ENCODE results near the gene NACC1. TPM values are rescaled to one million over a fixed set of nuclear protein-coding genes. Genes with fewer than 3 reads are reported as not detected.
"Not testable (repeated sequence)": the region's sequence is repeated elsewhere in the genome, so short reads cannot be mapped to it uniquely, and the experiment has no call there.

The NACC1 gene
- total and polyA plus RNA-seq, 2 experiments from 2014 or later, result 11.1 to 35.0 TPM

- H3K4me3 ChIP-seq; H3K79me2 ChIP-seq; H3K36me3 ChIP-seq (replicated peaks; ENCODE audit: insufficient read depth, low read depth); H3K4me2 ChIP-seq; H3K27ac ChIP-seq; DNase-seq (ENCODE audit: low spot score); H3K9me3 ChIP-seq (ENCODE audit: low read depth); H3K27me3 ChIP-seq; H3K4me1 ChIP-seq (ENCODE audit: insufficient read depth); H4K20me1 ChIP-seq (ENCODE audit: insufficient read depth, poor library complexity, severe bottlenecking); H3K9me2 ChIP-seq (replicated peaks; ENCODE audit: insufficient read depth); H2AFZ ChIP-seq: not testable (repeated sequence)
- 99% methylated on average over 11 of the region's 38 CpGs for WGBS (ENCODE audit: low lambda C conversion rate, missing lambda C conversion rate)
Observed at GRCh38 chr19:13186688-13187087, 68.6 kb downstream of the NACC1 start.

- 100% methylated on average over 4 of the region's 4 CpGs for WGBS (ENCODE audit: low lambda C conversion rate, missing lambda C conversion rate)
- no peak overlapping the region for H3K4me3 ChIP-seq
- no peak for DNase-seq (ENCODE audit: low spot score)
- H3K4me2 ChIP-seq, result no peak overlapping the region
- H3K27me3 ChIP-seq, result no peaks in the 10 kb centered on the region
- TF ChIP-seq CTCF (IDR thresholded peaks at IDR 0.05; ENCODE audit: poor library complexity), result no peak
- TF ChIP-seq EZH2 (IDR thresholded peaks at IDR 0.05; ENCODE audit: borderline replicate concordance), result no peak
- TF ChIP-seq EZH2phosphoT487 (IDR thresholded peaks at IDR 0.05; ENCODE audit: low read depth, severe bottlenecking, unreplicated experiment), result no peak
- H3K79me2 ChIP-seq, result no peaks in the 10 kb centered on the region
- no peak overlapping the region for H3K27ac ChIP-seq
- H3K36me3 ChIP-seq (replicated peaks; ENCODE audit: insufficient read depth, low read depth), result no peaks in the 10 kb centered on the region
- H2AFZ ChIP-seq, result no peak overlapping the region
- peaks cover 4% of the 10 kb centered on the region for H3K4me1 ChIP-seq (ENCODE audit: insufficient read depth)
- no peaks in the 10 kb centered on the region for H3K9me2 ChIP-seq (replicated peaks; ENCODE audit: insufficient read depth)
- H3K9me3 ChIP-seq (ENCODE audit: low read depth), result no peaks in the 10 kb centered on the region
- H4K20me1 ChIP-seq (ENCODE audit: insufficient read depth, poor library complexity, severe bottlenecking), result no peaks in the 10 kb centered on the region
Observed at GRCh38 chr19:13187419-13187818, 69.4 kb downstream of the NACC1 start.

- WGBS (ENCODE audit: low lambda C conversion rate, missing lambda C conversion rate), result 80% methylated on average over 4 of the region's 4 CpGs
- Histone ChIP-seq H3K79me2 (no peaks in the 10 kb centered on the region), H3K9me2 (replicated peaks; ENCODE audit: insufficient read depth) (no peaks in the 10 kb centered on the region), H3K27me3 (no peaks in the 10 kb centered on the region), H3K36me3 (replicated peaks; ENCODE audit: insufficient read depth, low read depth) (no peaks in the 10 kb centered on the region), H4K20me1 (ENCODE audit: insufficient read depth, poor library complexity, severe bottlenecking) (no peaks in the 10 kb centered on the region), H2AFZ (no peak overlapping the region), H3K4me2 (no peak overlapping the region), H3K4me3 (no peak overlapping the region), H3K4me1 (ENCODE audit: insufficient read depth) (peaks cover 4% of the 10 kb centered on the region), H3K27ac (no peak overlapping the region), H3K9me3 (ENCODE audit: low read depth) (no peaks in the 10 kb centered on the region)
- TF ChIP-seq EZH2 (IDR thresholded peaks at IDR 0.05; ENCODE audit: borderline replicate concordance) (no peak), EZH2phosphoT487 (IDR thresholded peaks at IDR 0.05; ENCODE audit: low read depth, severe bottlenecking, unreplicated experiment) (no peak), CTCF (IDR thresholded peaks at IDR 0.05; ENCODE audit: poor library complexity) (no peak)
- no peak for DNase-seq (ENCODE audit: low spot score)
Observed at GRCh38 chr19:13189600-13189999, 71.5 kb downstream of the NACC1 start.

Other genes starting within 250 kb of the NACC1 start
- gene DNASE2, start 236.8 kb upstream of the NACC1 start, total RNA-seq, result 25.7 and 31.5 TPM in 2 replicates
- gene DNASE2, start 236.8 kb upstream of the NACC1 start, polyA plus RNA-seq, result 41.3 and 41.9 TPM in 2 replicates
- gene KLF1, start 231.1 kb upstream of the NACC1 start, total RNA-seq, result 0.37 TPM in 1 of 2 replicates, not detected in the other
- not detected in 2 replicates for gene KLF1, start 231.1 kb upstream of the NACC1 start, polyA plus RNA-seq
- 31.7 and 34.2 TPM in 2 replicates for gene GCDH, start 227.1 kb upstream of the NACC1 start, total RNA-seq
- 23.4 and 30.7 TPM in 2 replicates for gene GCDH, start 227.1 kb upstream of the NACC1 start, polyA plus RNA-seq
- 0.67 TPM in 1 of 2 replicates, not detected in the other for gene SYCE2, start 199.0 kb upstream of the NACC1 start, total RNA-seq
- 0.77 TPM in 1 of 2 replicates, not detected in the other for gene SYCE2, start 199.0 kb upstream of the NACC1 start, polyA plus RNA-seq
- gene FARSA, start 184.6 kb upstream of the NACC1 start, total RNA-seq, result 36.2 and 45.6 TPM in 2 replicates
- 86.5 and 95.3 TPM in 2 replicates for gene FARSA, start 184.6 kb upstream of the NACC1 start, polyA plus RNA-seq
- gene CALR, start 179.7 kb upstream of the NACC1 start, total RNA-seq, result 1,414 and 1,442 TPM in 2 replicates
- gene CALR, start 179.7 kb upstream of the NACC1 start, polyA plus RNA-seq, result 915 and 922 TPM in 2 replicates
- 64.5 and 65.8 TPM in 2 replicates for gene RAD23A, start 172.4 kb upstream of the NACC1 start, total RNA-seq
- 130 and 140 TPM in 2 replicates for gene RAD23A, start 172.4 kb upstream of the NACC1 start, polyA plus RNA-seq
- gene GADD45GIP1, start 161.0 kb upstream of the NACC1 start, total RNA-seq, result 21.0 and 27.2 TPM in 2 replicates
- gene GADD45GIP1, start 161.0 kb upstream of the NACC1 start, polyA plus RNA-seq, result 106 and 109 TPM in 2 replicates
- 0.17 TPM in 1 of 2 replicates, not detected in the other for gene DAND5, start 148.7 kb upstream of the NACC1 start, total RNA-seq
- gene DAND5, start 148.7 kb upstream of the NACC1 start, polyA plus RNA-seq, result not detected in 2 replicates
- gene NFIX, start 122.8 kb upstream of the NACC1 start, total RNA-seq, result 3.8 and 12.8 TPM in 2 replicates
- gene NFIX, start 122.8 kb upstream of the NACC1 start, polyA plus RNA-seq, result 6.3 and 10.2 TPM in 2 replicates
- gene LYL1, start 15.4 kb upstream of the NACC1 start, total RNA-seq, result 0.36 and 0.47 TPM in 2 replicates
- gene LYL1, start 15.4 kb upstream of the NACC1 start, polyA plus RNA-seq, result 1.0 and 1.4 TPM in 2 replicates
- 21.0 and 31.2 TPM in 2 replicates for gene TRMT1, start 1.5 kb upstream of the NACC1 start, total RNA-seq
- 33.4 and 45.1 TPM in 2 replicates for gene TRMT1, start 1.5 kb upstream of the NACC1 start, polyA plus RNA-seq
- gene STX10, start 32.1 kb downstream of the NACC1 start, total RNA-seq, result 63.4 and 66.5 TPM in 2 replicates
- gene STX10, start 32.1 kb downstream of the NACC1 start, polyA plus RNA-seq, result 82.2 and 106 TPM in 2 replicates
- gene IER2, start 32.1 kb downstream of the NACC1 start, total RNA-seq, result 64.2 and 101 TPM in 2 replicates
- 325 and 369 TPM in 2 replicates for gene IER2, start 32.1 kb downstream of the NACC1 start, polyA plus RNA-seq

All from hepatocyte (in vitro differentiated cells).